ENCODE data around the gene ECD.
A peak's percentile ranks its signal among the peaks of the same experiment; 100 is the strongest.

The ECD gene

DNA sequence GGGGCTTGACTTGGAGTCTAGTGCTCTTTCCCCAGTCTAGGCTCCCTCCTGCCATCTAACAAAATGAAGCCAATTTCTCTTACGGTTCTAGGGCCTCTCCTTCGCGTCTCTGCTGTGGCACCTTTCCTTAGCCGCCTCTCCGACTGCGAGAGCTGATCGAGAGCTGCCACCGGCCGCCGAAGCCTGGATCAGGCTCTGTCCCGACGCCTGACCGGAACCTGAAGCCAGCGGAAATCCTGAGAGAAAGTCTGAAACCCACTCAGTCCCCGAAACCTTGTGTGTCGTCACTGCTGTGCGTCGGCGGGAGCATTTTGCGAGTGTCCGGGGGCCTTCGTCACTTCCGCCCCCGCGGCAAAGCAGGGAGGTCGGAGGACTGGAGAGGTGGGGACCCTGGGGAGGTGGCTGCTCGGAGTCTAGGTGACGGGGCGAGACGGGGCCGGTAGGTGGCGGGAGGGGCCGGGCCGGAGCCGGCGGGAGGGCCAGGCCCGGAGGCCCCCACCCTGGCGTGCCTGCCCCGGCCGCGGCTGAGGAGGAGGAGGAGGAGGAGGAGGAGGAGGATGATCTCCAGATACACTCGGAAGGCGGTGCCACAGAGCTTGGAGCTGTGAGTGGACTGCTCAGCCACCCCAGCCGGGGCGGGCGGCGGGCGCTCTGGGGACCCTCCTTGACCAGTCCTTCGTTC is at the start of gene ECD, which contains the start of gene FAM149B1:
Gene ECD, minus strand, starts transcription at position 226 of the 682 bp plus-strand sequence. CDS start 4,071 bp downstream, outside the sequence.
Gene FAM149B1, plus strand, starts transcription at position 337 of the 682 bp plus-strand sequence. Its CDS starts 221 bp downstream, at position 558.
- DNase-seq (ENCODE audit: low read depth) = peak; percentile 76
- peak within 1 kb of the TSS; percentile 100 for H3K4me3 ChIP-seq (ENCODE audit: low read depth, low read length)

DNA sequence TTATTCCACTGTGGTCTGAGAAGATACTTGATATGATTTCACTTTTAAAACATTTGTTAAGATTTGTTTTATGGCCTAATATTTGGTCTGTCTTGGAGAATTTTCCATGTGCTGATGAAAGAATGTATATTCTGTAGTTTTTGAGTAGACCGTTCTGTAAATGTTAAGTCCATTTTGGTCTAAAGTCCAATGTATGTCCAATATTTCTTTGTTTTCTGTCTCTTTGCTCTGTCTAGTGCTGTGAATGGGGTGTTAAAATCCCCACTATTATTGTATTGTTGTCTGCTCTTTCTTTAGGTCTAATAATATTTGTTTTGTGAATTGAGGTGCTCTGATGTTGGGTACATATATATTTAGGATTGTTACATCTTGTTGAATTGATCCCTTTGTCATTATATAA is 47.9 kb upstream of the ECD start:
- H3K4me3 ChIP-seq (ENCODE audit: low read depth, low read length) = no peak overlapping the region
- DNase-seq (ENCODE audit: low read depth) = no peak

DNA sequence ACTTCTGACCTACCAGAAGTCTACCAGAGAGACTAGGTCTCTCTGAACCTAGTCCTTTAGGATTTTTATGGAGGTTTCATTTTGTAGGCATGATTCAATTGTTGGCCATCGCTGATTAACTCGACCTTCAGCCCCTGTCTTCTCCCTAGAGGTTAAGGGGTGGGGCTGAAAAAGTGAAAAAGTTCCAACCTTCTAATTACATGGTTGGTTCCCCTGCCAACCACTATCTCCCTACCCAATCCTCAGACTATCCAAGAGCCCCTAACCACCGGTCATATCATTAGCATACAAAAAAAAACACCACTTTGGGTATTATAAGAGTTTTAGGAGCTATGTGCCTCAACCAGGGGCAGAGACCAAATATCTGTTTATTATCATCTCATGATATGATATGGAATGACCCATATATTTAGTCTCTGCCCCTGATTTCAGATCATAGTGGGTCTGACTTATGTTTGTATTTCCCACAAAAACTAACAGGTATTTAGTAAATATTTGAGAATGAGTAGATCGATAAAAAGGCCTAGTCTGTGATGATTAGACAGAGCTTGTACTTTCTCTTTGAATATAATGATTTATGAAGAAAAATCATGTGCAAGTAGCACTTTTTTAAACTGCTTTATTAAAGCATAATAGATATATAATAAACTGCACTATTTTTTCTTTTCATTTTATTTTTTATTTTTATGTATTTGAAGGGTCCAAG is 43.5 kb upstream of the ECD start:
- no peak overlapping the region for H3K4me3 ChIP-seq (ENCODE audit: low read depth, low read length)
- no peak for DNase-seq (ENCODE audit: low read depth)

DNA sequence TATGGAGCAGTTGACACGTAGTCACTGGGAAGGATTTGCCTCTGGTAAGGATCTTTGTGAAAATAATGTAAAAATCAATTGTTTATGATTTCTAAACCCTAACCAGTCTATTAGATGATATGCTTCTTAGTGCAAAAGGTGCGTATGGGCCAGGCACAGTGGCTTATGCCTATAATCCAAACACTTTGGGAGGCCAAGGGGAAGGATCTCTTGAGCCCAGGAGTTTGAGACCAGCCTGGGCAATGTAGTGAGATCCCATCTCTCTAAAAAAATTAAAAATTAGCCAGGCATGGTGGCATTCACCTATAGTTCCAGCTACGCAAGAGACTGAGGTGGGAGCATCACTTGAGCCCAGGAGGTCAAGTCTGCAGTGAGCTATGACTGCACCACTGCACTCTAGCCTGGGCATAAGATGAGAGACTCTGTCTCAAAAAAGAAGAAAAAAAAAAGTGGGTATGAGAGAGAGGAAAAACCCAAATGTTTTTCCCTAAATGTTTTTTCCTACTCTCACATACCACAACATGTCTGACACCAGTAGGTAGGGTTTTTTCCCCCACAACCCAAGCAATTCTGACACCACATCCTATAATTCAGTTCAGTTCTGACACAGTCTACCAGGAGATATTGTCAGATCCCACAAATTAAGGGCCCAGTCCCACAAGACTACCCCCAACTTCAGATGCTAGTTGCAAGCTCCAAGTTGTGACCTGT is 42.7 kb upstream of the ECD start:
- DNase-seq (ENCODE audit: low read depth) = no peak
- H3K4me3 ChIP-seq (ENCODE audit: low read depth, low read length) = no peak overlapping the region

DNA sequence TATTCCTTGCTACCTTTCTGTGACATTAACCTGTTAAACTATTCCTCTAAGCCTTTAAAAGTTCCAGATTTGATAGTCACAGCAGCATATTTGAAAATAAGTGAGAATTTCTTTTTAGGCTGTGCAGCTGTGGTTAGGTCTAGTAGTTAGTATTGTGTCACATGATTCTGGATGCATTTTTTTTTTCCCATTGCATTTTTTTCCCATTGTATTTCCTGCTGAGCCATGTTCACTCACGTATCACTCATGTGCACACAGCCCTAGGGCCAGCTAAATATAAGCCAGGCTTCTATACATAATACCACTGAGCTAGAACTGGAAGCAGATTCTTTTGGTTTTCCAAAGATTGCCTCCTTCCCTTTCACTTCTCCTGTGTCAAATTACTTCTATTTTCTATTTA is 41.9 kb upstream of the ECD start:
- no peak overlapping the region for H3K4me3 ChIP-seq (ENCODE audit: low read depth, low read length)
- no peak for DNase-seq (ENCODE audit: low read depth)

DNA sequence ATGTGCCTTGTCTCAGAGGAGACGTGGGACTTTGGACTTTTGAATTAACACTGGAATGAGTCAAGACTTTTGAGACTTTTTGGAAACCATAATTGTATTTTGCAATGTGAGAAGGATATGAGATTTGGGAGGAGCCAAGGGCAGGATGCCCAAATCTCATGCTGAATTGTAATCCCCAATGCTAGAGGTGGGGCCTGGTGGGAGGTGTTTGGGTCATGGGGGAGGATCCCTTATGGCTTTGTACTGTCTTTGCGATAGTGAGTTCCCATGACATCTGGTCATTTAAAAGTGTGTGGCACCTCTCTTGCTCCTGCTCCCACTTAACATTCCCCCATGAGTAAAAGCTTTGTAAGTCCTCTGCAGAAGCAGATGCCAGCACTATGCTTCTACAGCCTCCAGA is 40.1 kb upstream of the ECD start:
- no peak overlapping the region for H3K4me3 ChIP-seq (ENCODE audit: low read depth, low read length)
- DNase-seq (ENCODE audit: low read depth) = no peak

DNA sequence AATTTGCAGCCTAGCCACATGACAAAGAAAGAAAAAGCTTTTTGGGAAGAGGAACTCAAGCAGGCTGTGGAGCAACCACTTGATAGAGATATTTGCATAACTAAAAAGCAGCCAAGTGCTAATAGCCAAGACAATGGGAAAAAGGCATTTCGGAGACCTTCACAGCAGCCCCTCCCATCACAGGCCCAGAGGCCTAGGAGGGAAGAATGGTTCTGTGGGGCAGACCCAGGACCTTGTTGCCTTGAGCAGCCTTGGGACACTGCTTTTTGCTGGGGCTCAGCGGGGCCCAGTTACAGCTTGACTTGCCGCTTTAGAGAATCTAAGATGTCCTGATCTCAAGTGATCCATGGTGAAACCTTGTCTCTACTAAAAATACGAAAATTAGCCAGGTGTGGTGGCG is 38.6 kb upstream of the ECD start:
- DNase-seq (ENCODE audit: low read depth) = no peak
- H3K4me3 ChIP-seq (ENCODE audit: low read depth, low read length) = no peak overlapping the region

DNA sequence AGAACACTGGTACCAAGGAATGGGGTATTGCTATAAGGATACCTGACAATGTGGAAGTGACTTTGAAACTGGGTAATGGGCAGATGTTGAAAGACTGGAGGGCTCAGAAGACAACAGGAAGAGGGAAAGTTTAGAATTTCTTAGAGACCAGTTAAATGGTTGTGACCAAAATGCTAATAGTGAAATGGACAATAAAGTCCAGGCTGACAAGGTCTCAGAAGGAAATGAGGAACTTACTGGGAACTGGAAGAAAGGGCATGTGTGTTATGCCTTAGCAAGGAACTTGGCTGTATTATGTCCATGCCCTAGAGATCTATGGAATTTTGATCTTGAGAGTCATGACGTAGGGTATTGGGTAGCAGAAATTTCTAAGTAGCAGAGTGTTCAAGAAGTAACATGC is 38.1 kb upstream of the ECD start:
- no peak for DNase-seq (ENCODE audit: low read depth)
- H3K4me3 ChIP-seq (ENCODE audit: low read depth, low read length) = no peak overlapping the region

DNA sequence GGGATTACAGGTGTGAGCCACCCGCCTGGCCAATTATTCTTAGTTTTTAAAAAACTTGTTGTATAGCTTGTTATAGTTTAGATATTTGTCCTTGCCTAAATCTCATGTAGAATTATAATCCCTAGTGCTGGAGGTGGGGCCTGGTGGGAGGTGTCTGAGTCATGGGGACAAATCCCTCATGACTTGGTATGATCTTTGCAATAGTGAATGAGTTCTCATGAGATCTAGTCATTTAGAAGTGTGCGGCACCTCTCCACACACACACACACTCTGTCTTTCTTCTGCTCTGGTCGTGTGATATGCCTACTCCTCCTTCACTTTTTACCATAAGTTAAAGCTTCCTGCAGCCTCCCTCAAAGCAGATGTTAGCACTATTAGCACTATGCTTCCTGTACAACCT is 37.3 kb upstream of the ECD start:
- DNase-seq (ENCODE audit: low read depth) = no peak

DNA sequence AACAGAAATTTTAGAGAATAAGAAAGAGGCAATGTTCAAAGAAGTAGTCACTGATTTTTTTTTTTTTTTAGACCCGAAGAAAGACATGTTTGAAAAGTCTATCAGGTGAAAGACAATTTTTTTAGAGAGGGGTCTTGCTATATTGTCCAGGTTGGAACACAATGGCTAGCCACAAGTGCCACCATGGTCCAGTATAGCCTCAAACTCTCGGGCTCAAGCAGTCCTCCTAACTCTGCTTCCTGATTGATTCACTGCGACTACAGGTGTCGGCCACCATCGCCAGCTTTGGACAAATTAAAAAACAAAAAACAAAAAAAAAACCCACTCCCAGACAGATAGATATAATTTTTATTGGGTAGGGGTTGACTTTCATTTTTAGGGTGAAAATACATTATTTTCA is 22.4 kb upstream of the ECD start:
- H3K4me3 ChIP-seq (ENCODE audit: low read depth, low read length) = no peak overlapping the region
- no peak for DNase-seq (ENCODE audit: low read depth)

More for the DNA sequence above, 37.3 kb upstream of the ECD start:
- no peak overlapping the region for H3K4me3 ChIP-seq (ENCODE audit: low read depth, low read length)

DNA sequence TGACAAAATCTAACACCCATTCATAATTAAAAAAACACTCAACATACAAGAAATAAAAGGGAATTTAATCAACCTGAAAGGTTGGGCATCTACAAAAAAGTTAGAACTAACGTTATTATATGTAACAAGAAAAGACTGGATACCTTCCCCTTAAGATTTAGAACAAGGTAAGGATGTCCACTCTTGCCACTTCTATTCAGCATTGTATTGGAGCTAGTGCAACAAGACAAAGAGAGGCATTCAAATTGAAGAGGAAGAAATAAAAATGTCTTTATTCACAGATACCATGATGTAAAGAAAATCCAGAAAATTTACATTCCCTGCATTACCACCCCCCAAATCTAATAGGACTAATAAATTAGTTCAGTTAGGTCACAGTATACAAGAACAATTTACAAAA is 18.5 kb upstream of the ECD start:
- no peak for DNase-seq (ENCODE audit: low read depth)

DNA sequence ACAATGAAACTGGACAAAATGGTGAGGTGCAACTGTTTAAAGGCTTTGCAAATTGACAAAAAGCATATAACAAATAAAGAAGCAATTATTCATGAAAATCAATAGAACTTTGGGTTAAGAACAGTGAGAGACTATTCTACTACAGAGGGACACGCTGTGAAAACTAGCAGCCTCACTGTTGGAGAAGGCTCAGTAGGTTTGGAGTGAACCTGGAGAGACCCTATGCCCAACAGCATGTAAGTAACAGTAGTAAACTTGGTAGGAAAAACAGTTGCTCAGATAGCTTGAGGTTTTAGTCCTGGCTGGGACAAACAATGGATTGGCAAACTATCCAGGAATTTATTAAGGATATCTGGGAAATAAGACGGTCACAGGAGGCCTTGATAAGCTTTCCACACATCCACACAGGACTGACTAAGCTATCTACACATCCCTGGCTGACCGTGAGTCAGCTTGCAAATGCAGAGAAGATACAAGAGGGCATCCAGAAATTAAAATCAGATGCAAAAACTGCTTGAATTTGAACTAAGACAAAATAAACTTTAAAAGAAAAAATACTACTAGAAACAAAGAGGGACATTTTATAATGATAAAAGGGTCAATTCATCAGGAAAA is 16.0 kb upstream of the ECD start:
- DNase-seq (ENCODE audit: low read depth) = no peak

More for the DNA sequence above, 18.5 kb upstream of the ECD start:
- H3K4me3 ChIP-seq (ENCODE audit: low read depth, low read length) = no peak overlapping the region

DNA sequence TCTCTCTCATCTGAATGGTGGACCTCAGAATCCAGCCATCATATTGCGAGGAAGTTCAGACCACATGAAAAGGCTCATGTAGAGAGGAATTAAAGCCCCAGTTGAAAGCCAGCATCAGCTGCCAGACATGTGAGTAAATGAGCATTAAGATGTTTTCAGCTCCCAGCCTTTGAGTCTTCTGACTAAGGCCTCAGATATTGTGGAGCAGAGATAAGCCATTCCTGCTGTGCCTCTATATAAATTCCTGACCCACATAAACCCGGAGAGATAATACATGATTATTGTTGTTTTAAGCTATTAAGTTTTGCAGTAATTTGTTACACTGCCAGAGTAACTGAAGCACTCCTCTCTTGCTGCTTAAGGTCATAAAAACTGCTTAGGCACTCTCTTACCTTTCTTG is 14.8 kb upstream of the ECD start:
- no peak overlapping the region for H3K4me3 ChIP-seq (ENCODE audit: low read depth, low read length)
- no peak for DNase-seq (ENCODE audit: low read depth)

More for the DNA sequence above, 16.0 kb upstream of the ECD start:
- no peak overlapping the region for H3K4me3 ChIP-seq (ENCODE audit: low read depth, low read length)

DNA sequence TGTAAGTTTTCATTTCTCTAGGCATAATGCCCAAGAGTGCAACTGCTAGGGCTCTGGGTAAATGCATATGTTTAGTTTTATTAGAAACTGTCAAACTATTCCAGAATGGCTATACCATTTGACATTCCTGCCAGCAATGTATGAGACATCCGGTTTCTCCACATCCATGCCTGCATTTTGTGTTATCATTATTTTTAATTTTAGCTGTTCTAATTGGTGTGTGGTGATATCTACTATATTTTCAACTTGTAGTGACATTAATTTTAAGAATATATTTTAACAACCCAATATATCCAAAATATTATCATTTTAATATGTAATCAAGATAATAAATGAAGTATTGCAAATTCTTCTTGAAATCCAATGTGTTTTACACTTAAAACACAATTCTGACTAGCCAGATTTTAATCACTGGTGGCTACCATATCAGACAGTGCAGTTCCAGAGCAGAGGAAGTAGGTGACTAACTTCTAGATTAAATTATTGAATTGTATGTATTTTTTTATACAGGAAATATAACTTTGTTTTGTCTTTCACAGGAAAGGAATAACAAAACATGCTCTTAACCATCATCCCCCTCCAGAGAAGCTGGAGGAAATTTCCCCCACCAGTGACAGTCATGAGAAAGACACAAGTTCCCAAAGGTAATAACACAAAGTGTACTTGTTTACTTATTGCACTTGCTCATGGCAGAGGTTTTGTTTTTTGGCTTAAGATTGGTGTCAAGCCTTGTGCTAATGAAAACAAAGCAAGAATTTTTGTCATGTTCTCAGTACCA is 6.5 kb upstream of the ECD start:
- no peak for DNase-seq (ENCODE audit: low read depth)
- no peak overlapping the region for H3K4me3 ChIP-seq (ENCODE audit: low read depth, low read length)

DNA sequence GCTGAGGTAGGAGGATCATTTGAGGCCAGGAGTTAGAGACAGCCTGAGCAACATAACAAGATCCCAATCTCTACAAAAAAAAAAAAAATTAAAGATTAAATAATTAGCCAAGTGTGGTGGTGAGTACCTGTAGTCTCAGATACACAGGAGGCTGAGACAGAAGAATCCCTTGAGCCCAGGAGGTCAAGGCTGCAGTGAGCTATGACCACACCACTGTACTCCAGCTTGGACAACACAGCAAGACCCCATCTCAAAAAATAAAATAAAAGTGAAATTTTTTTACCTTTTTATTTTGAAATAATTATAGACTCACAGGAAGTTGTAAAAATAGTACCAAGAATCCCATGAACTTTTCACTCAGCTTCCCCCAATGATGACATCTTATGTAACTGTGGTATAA is 5.1 kb upstream of the ECD start:
- no peak for DNase-seq (ENCODE audit: low read depth)
- H3K4me3 ChIP-seq (ENCODE audit: low read depth, low read length) = no peak overlapping the region

DNA sequence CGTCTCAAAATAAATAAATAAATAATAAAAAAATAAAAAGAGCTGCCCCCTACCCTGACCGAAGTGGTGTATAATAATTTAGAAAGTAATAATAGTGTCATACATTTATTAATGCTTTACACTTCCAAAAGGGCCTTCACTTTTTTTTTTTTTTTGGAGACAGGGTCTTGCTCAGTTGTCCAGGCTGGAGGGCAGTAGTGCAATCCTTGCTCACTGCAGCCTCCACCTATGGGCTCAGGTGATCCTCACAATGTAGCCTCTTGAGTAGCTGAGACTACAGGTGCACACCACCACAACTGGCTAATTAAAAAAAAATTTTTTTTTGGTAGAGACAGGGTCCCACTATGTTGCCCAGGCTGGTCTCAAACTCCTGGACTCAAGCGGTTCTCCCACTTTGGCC is 1.5 kb upstream of the ECD start:
- no peak overlapping the region for H3K4me3 ChIP-seq (ENCODE audit: low read depth, low read length)
- DNase-seq (ENCODE audit: low read depth) = no peak

DNA sequence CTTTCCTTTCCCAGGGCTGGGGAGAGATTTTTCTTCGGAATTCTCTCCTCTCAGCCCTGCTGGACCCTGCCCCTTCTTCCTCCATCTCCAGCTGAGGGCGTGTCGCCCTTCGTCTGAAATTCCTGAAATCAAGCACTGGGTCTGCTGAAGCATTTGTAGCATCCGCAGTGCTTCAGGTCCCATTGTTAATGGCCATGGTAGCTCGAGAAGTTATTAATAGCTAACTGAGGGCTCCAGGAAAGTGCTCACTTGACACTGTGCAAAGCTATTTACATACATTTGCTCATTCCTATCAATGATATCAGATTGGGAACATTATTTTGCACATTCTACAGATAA is 626 bp upstream of the ECD start:
- H3K4me3 ChIP-seq (ENCODE audit: low read depth, low read length) = peak overlapping the region; percentile 100
- no peak for DNase-seq (ENCODE audit: low read depth)

DNA sequence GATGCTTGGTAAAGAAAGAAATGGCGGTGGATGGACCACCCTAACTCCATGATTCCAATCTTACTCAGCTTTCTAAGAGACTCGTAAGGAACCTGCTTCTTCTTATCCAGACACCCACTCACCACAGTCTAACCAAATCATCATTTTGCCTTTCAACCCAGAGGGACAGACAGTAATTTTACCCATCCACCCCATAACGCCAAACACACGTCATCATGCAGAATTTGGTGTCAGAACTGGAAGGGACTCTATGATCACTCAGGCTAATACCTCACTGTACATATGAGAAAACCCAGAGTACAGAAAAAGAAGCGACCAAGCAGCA is 388 bp downstream of the ECD start:
- no peak for DNase-seq (ENCODE audit: low read depth)
- H3K4me3 ChIP-seq (ENCODE audit: low read depth, low read length) = peak overlapping the region; percentile 100

DNA sequence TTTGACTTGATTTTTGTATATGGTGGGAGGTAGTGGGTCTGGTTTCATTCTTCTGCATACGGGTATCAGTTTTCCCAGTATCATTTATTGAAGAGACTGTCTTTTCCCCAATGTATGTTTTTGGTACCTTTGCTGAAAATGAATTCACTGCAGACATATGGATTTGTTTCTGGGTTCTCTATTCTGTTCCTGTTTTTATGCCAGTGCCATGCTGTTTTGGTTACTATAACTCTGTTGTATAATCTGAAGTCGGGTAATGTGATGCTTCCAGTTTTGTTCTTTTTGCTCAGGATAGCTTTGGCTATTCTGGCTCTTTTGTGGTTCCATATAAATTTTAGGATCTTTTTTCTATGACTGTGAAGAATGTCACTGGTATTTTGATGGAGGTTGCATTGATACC is 836 bp downstream of the ECD start:
- peak overlapping the region; percentile 100 for H3K4me3 ChIP-seq (ENCODE audit: low read depth, low read length)
- DNase-seq (ENCODE audit: low read depth) = no peak

DNA sequence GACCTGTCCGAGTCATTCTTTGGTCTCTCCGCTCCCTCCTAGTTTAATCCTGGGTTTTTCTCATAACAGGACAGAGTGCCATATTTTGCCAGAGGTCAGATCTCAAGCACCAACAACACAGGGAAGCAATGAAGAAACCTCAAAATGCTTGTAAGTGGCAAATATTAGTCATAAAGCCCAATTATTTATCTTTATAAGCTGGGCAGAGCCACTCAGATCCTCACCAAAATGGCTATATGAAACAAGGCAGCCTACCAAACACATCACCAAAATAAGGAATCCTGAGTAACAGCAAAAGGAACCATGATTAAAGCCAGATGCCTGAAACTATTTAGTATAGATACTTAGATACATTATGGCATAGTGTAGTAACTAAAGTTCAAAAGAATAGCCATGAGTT is 4.7 kb downstream of the ECD start:
- DNase-seq (ENCODE audit: low read depth) = no peak
- H3K4me3 ChIP-seq (ENCODE audit: low read depth, low read length) = no peak overlapping the region
